NB4 (cell line): ENCODE results near the gene MIER2.

ENCODE experiments used
- CTCF ChIP-seq: IDR thresholded peaks from one replicate; pipeline ENCODE4 v1.5.1; 2012; ENCODE audit warnings: low read depth, low read length
- MAX ChIP-seq: IDR thresholded peaks from 2 replicates; pipeline ENCODE4 v1.6.1; 2011; ENCODE audit warnings: low read depth, low read length
- MYC ChIP-seq: IDR thresholded peaks from 2 replicates; pipeline ENCODE4 v1.6.1; 2011; ENCODE audit warnings: low read depth, low read length
- POLR2A ChIP-seq: IDR thresholded peaks from 2 replicates; pipeline ENCODE4 v1.6.1; 2011; ENCODE audit warnings: mild to moderate bottlenecking; ENCODE audit not compliant: insufficient read length; ENCODE audit errors: extremely low read depth

- TF ChIP-seq CTCF (no peak), POLR2A (no peak), MAX (no peak), MYC (no peak)
These were observed 27.0 kb upstream of the MIER2 start for GRCh38 chr19:371501-372168.
